Hematopoietic multipotent progenitor cell treated with erythropoietin and hydrocortisone succinate and interleukin-3 and kit ligand, for 17 days (in vitro differentiated cells): ENCODE results near the gene BIVM.

Source experiments
- DNase-seq: peaks from one replicate; pipeline ENCODE4 v3.0.0-alpha.2; 2015; ENCODE audit warnings: low spot score

The BIVM gene

DNA sequence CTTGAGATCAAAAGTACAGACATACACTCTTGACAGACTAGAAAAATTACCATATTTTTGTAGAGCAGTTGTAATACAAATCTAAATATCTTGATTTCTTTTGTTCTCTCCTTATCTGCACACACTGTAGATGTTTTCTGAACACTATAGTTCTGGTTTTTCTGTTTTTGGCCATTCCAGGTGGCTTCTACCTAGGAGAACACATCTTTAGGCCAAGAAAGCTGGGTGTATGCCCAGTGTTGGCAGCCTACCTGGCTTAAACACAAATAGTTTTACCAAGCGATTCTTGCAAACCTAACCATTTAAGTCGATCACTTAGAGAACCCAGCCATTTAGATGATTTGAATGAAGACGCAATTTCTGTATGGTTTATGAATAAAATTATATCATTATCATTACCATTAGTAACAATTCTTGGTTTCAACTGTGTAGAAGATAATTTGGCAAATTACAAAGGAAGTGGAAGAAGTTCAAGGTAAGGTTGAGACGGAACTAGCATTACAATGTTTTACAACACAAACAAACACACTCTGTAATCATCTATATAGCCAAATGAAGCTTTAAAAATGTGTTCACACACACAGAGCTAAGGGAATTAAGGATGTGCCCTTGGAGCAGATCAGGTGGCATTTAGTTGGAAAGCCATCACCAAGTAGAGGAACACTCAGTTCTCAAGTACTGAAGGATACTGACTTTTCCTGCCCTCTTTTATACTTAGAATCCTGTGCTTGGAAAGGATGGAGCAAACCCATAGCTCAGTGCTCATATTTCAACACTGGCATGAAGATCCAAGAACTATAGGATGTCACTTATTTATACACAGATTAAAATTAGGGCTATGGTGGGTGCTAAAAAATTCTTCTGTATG, 83.1 kb downstream of the BIVM start:
- no peak for DNase-seq
